Osteocyte (in vitro differentiated cells): ENCODE measurements around the gene SLC6A18. TPM values are rescaled to one million over a fixed set of nuclear protein-coding genes. Genes with fewer than 3 reads are reported as not detected.

Experiments
- DNase-seq: peaks from one replicate; pipeline ENCODE4 v3.0.0; 2021; ENCODE audit warnings: mixed read lengths; ENCODE audit not compliant: unreplicated experiment; ENCODE audit errors: extremely low spot score
- H3K27ac Mint-ChIP-seq: one replicate; pipeline ENCODE4 v1.8.0; 2021; ENCODE audit warnings: mild to moderate bottlenecking, mixed read lengths; ENCODE audit not compliant: unreplicated experiment
- H3K27me3 Mint-ChIP-seq: one replicate; pipeline ENCODE4 v1.8.0; 2021; ENCODE audit warnings: mixed read lengths; ENCODE audit not compliant: unreplicated experiment
- H3K36me3 Mint-ChIP-seq: one replicate; pipeline ENCODE4 v1.8.0; 2021; ENCODE audit warnings: mixed read lengths; ENCODE audit not compliant: unreplicated experiment
- H3K4me1 Mint-ChIP-seq: one replicate; pipeline ENCODE4 v1.8.0; 2021; ENCODE audit warnings: mixed read lengths; ENCODE audit not compliant: unreplicated experiment
- H3K4me3 Mint-ChIP-seq: one replicate; pipeline ENCODE4 v1.8.0; 2021; ENCODE audit warnings: mild to moderate bottlenecking, moderate library complexity, mixed read lengths; ENCODE audit not compliant: unreplicated experiment
- H3K9me3 Mint-ChIP-seq: one replicate; pipeline ENCODE4 v1.8.0; 2021; ENCODE audit warnings: mixed read lengths; ENCODE audit not compliant: unreplicated experiment
- total RNA-seq: library from RNA; stranded (reverse); gene quantifications from 2 replicates; pipeline ENCODE4 v1.2.1, GENCODE V29; 2021
- TF ChIP-seq, protein P1 (sequence below): fragments of 200-600 bp; sonication (generic); IDR thresholded peaks from 2 replicates; pipeline ENCODE4 v1.5.0; 2021; ENCODE audit warnings: antibody characterized with exemption, mild to moderate bottlenecking, moderate library complexity

SLC6A18 gene
- total RNA-seq, 1 donor from 2014 or later: not detected

DNA sequence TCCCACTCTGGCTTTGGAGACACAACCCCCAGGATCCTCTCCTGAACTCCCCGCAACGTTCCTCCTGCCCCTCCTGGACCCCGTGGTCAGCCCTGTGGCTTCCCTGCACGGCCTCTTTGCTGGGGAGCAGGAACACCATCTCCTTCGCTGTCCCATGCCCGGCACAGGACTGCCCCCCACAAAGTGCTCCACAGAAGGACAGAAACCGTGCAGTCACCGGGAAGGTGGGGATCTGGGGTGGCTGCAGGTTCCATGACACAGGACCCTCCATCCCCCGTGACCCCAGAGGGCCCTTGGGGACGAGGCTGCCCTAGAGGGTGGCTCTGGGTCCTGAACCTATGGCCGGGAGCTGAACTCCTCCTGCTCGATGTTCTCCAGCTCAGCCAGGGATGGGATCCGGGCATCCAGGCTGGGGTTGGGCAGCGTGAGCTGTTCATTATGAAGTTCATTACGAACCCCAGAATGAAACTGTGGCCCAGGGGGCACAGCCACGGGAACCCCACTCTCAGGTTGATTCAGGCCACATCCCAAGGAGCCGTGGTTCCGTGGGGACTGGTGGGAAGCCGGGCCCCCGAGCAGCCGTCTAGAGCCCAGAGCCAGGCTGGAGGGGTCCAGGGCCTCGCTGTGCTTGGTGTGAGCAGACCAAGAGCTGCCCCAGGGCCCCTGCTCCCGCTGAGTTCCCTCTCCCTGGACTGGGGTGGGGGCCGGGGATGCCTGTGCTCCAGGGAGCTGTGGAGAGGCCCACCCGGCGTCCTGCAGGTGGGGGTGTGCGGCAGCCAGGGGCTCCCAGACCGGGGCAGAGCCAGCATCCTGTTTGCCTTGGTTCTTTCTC lies 24.5 kb upstream of the SLC6A18 start:
- Mint-ChIP-seq H3K27me3 (peaks cover 6% of the 10 kb centered on the region), H3K4me1 (no peaks in the 10 kb centered on the region), H3K4me3 (no peak overlapping the region), H3K9me3 (no peaks in the 10 kb centered on the region), H3K27ac (no peak overlapping the region), H3K36me3 (no peaks in the 10 kb centered on the region)
- no peak for DNase-seq
- TF ChIP-seq, protein P1, sequence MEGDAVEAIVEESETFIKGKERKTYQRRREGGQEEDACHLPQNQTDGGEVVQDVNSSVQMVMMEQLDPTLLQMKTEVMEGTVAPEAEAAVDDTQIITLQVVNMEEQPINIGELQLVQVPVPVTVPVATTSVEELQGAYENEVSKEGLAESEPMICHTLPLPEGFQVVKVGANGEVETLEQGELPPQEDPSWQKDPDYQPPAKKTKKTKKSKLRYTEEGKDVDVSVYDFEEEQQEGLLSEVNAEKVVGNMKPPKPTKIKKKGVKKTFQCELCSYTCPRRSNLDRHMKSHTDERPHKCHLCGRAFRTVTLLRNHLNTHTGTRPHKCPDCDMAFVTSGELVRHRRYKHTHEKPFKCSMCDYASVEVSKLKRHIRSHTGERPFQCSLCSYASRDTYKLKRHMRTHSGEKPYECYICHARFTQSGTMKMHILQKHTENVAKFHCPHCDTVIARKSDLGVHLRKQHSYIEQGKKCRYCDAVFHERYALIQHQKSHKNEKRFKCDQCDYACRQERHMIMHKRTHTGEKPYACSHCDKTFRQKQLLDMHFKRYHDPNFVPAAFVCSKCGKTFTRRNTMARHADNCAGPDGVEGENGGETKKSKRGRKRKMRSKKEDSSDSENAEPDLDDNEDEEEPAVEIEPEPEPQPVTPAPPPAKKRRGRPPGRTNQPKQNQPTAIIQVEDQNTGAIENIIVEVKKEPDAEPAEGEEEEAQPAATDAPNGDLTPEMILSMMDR: no peak

DNA sequence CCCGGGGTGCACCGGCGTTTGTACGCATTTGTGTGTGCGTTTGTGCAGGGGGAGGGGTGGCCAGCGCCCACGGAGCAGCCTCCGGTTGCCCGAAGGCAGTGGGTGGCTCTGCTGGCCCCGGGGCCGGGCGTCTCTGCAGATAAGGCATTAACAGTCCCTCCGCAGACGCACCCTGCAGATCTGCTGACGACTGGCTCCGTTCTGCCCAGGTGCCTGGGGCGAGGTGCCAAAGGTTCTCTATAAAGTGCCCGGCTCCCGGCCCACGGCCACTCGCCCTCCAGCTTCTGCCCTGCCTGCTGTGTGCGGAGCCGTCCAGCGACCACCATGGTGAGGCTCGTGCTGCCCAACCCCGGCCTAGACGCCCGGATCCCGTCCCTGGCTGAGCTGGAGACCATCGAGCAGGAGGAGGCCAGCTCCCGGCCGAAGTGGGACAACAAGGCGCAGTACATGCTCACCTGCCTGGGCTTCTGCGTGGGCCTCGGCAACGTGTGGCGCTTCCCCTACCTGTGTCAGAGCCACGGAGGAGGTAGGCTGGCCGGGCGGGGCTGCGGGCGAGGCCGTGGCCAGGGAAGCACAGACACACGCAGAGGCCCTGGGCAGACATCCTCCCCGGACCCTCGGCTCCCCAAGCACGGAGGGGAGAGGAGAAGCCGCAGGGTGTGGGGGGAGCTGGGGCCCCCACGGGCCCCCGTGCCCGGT lies 23.7 kb upstream of the SLC6A18 start, which contains the start of gene SLC6A19:
SLC6A19 (plus strand) TSS at position 269 of the 699 bp plus-strand sequence; CDS start at position 325, 56 bp downstream.
- Mint-ChIP-seq H3K9me3 (no peaks in the 10 kb centered on the region), H3K27ac (no peak within 1 kb of the TSS), H3K36me3 (no peaks in the 10 kb centered on the region), H3K4me1 (no peaks in the 10 kb centered on the region), H3K27me3 (peaks cover 11% of the 10 kb centered on the region), H3K4me3 (no peak within 1 kb of the TSS)
- TF ChIP-seq, protein P1: no peak
- DNase-seq: no peak

DNA sequence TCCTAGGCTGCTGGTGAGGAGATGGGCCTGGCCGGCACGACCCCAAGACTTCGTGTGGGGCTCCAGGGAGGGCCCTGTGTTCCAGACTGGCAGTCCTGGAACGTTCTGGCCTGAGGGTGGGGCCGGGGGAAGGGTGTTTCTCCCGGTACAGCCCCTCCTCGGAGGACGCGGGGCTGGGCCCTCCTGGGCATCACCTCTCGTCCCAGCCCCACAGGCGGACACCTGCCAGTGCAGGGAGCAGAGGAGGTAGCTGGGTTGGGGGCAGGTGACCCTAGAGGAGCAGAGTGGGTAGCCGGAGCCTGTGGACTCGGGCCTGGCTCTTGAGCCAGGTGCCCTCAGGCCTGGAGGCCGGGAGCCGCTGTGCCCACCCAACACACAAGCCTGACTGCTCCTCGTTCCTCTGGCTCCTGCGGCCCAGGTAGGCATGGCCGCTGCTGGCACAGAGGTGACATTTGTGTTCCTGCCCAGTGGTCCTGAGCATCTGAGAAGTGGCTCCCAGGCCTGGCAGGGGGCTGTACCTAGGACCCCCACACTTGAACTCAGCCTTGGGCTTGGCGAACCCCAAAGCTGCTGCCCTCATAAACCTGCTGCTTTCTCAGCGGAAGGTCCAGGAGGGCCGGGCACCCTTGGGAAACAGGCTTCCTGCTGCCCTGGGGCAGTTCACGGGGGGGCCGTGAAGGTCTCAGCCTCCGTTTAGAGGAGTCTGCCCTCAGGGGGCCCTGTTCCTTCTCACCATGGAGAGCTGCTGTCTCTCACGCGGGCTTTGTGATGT lies 23.0 kb upstream of the SLC6A18 start:
- no peak overlapping the region for H3K27ac Mint-ChIP-seq
- H3K36me3 Mint-ChIP-seq: no peaks in the 10 kb centered on the region
- H3K27me3 Mint-ChIP-seq: peaks cover 11% of the 10 kb centered on the region
- no peaks in the 10 kb centered on the region for H3K9me3 Mint-ChIP-seq
- TF ChIP-seq, protein P1: no peak
- no peaks in the 10 kb centered on the region for H3K4me1 Mint-ChIP-seq
- no peak overlapping the region for H3K4me3 Mint-ChIP-seq
- DNase-seq: no peak

DNA sequence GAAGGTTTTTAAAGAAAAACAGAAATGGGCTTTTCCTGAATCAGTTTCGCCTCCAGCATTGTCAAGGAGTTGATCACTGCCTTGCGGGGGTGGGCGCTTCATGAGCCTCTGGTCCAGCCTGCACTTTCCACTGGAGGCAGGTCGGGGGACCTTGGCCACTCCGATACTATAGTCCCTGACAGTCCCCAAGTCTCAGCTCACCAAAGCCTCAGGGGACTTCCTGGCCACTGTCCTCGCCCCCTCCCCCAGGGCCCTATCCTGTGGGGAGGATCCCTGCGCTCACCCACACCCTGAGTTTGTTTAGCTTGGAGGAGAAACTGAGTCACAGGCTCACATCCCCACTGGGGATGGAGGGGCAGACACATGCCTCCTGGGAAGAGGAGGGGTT lies 22.4 kb upstream of the SLC6A18 start:
- H3K27ac Mint-ChIP-seq: no peak overlapping the region
- no peak for DNase-seq

More for the DNA sequence above, 22.4 kb upstream of the SLC6A18 start:
- no peaks in the 10 kb centered on the region for H3K9me3 Mint-ChIP-seq
- TF ChIP-seq, protein P1: no peak
- H3K36me3 Mint-ChIP-seq: no peaks in the 10 kb centered on the region
- peaks cover 15% of the 10 kb centered on the region for H3K27me3 Mint-ChIP-seq
- no peaks in the 10 kb centered on the region for H3K4me1 Mint-ChIP-seq
- no peak overlapping the region for H3K4me3 Mint-ChIP-seq
